Measurements from ENCODE around the gene JAZF1. TPM values are rescaled to one million over a fixed set of nuclear protein-coding genes. Genes with fewer than 3 reads are reported as not detected.

JAZF1 gene
- polyA plus RNA-seq, 1 experiment: 18.0 TPM

Small RNAs within 50 kb of the gene (small RNA-seq; reads per million reads assigned to genes)
- gene RNU6-979P (ENCODE audit: insufficient read length, low read depth): not detected

Other genes starting within 250 kb of the JAZF1 start
- gene CREB5, start 231.7 kb upstream of the JAZF1 start, polyA plus RNA-seq (2011; rRNA removed): 22.1 and 23.3 TPM in 2 replicates

All from AG04450 (cell line).